Kidney epithelial cell (primary cell): ENCODE measurements around the gene ARHGEF7. TPM values are rescaled to one million over a fixed set of nuclear protein-coding genes. Genes with fewer than 3 reads are reported as not detected.

Experiments used
- DNase-seq: peaks from one replicate; pipeline ENCODE4 v3.0.0-alpha.2; 2010; ENCODE audit warnings: low read depth
- H3K27me3 ChIP-seq: 2 replicates; pipeline ENCODE4 v1.6.0; 2011; ENCODE audit warnings: low read length; ENCODE audit not compliant: control insufficient read depth, insufficient read depth
- H3K36me3 ChIP-seq: 2 replicates; pipeline ENCODE4 v1.5.1; 2011; ENCODE audit warnings: low read length; ENCODE audit not compliant: control insufficient read depth, insufficient read depth
- H3K4me3 ChIP-seq: 2 replicates; pipeline ENCODE4 v1.5.1; 2011; ENCODE audit warnings: low read depth, mild to moderate bottlenecking, control low read depth, low read length
- CTCF ChIP-seq: IDR thresholded peaks from 2 replicates; pipeline ENCODE4 v1.5.1; 2011; ENCODE audit warnings: mild to moderate bottlenecking, moderate library complexity, low read length, control low read depth, inconsistent platforms; ENCODE audit not compliant: insufficient read depth, poor library complexity, severe bottlenecking
- total RNA-seq: library from RNA; depleted of rRNA; stranded (reverse); fragments of >200 nt; gene quantifications from 2 replicates; pipeline ENCODE4 v1.2.3, GENCODE V29; 2015

The ARHGEF7 gene
- total RNA-seq, 1 donor from 2014 or later = 32.4 TPM

DNA sequence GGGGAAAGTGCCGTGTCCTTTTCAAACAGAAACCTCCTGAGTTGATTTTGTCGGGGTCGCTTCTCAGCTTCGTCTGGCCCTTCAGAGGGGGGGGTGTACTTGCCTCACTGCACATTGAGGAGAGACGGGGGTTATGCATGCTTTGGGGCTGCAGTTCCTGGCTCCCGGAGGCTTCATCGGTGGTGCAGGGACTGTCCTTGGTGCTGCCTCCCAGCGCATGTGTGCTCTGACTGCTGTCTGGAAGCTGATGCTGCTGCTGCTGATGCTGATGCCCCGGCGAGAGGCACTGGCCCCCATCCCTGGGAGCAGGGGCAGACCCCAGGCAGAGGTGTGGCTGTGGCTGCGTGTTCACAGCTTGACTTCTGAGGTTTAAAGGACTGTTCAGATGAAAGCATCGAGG lies 91.0 kb downstream of the ARHGEF7 start:
- H3K27me3 ChIP-seq = no peaks in the 10 kb centered on the region
- no peak for TF ChIP-seq CTCF
- H3K36me3 ChIP-seq = no peaks in the 10 kb centered on the region

DNA sequence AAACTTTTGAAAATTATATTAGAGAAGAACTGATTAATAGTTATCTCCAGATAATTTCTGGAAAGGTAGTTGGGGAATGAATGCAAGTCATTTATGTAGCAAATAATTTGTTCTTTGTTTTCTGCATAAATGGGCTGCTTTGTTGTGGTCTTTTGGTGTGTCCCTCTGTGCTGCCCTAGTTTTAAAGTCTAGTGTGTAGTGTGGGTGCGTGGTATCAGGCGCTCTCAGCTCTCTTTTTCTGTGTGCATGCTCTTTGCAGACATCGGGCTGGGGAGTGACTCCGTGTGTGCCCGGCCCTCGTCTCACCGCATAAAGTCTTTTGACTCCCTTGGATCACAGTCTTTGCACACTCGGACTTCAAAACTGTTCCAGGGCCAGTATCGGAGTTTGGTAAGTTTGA lies 94.5 kb downstream of the ARHGEF7 start:
- Histone ChIP-seq H3K36me3 (no peaks in the 10 kb centered on the region), H3K4me3 (no peak overlapping the region), H3K27me3 (no peaks in the 10 kb centered on the region)
- no peak for TF ChIP-seq CTCF
- no peak for DNase-seq

More for the DNA sequence above, 91.0 kb downstream of the ARHGEF7 start:
- no peak for DNase-seq
- H3K4me3 ChIP-seq = no peak overlapping the region

- H3K27me3 ChIP-seq = no peaks in the 10 kb centered on the region
- no peak for TF ChIP-seq CTCF
- no peak overlapping the region for H3K4me3 ChIP-seq
- DNase-seq = no peak
- H3K36me3 ChIP-seq = no peaks in the 10 kb centered on the region
Measured at GRCh38 chr13:111210091-111210490, 95.0 kb downstream of the ARHGEF7 start.

GRCh38 chr13:111210544-111211469 lies 95.7 kb downstream of the ARHGEF7 start:
- no peaks in the 10 kb centered on the region for H3K36me3 ChIP-seq
- no peak for TF ChIP-seq CTCF
- peak; percentile 64 for DNase-seq
- H3K27me3 ChIP-seq = no peaks in the 10 kb centered on the region
- no peak overlapping the region for H3K4me3 ChIP-seq

GRCh38 chr13:111211789-111212516 lies 96.8 kb downstream of the ARHGEF7 start:
- no peak overlapping the region for H3K4me3 ChIP-seq

More at GRCh38 chr13:111211789-111212516, 96.8 kb downstream of the ARHGEF7 start:
- no peaks in the 10 kb centered on the region for H3K36me3 ChIP-seq
- TF ChIP-seq CTCF = no peak
- DNase-seq = no peak
- no peaks in the 10 kb centered on the region for H3K27me3 ChIP-seq
